Stimulated activated CD4-positive, alpha-beta T cell treated with anti-CD3 and anti-CD28 coated beads, TNF-alpha, amount 100 ng/mL, for 4 hours (primary cell): Measurements from ENCODE around the gene ETS2.

Experiments
- DNase-seq, 3 experiments: peaks; one replicate each; pipeline ENCODE4 v3.0.0-alpha.2; 2020; ENCODE audit warnings: low read depth in 3 of 3

Gene ETS2

GRCh38 chr21:38777531-38777930, 28.2 kb upstream of the ETS2 start:
- DNase-seq, result no peak

DNA sequence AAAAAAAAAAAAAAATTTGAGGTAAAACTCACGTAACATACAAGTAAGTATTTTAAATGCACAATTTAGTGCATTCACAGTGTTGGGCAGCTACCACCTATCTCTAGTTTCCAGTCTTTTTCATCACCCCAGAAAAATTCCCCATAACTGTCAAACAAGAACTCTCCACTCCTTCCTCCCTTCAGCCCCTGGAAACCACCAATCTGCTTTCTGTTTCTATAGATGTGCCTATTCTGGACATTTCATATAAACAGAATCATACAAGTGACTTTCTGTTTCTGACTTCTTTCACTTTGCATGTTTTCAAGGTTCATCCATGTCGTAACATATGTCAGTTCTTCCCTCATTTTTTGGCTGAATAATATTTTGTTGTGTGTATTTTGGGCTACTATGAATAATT, 24.9 kb upstream of the ETS2 start:
- DNase-seq, result no peak

DNA sequence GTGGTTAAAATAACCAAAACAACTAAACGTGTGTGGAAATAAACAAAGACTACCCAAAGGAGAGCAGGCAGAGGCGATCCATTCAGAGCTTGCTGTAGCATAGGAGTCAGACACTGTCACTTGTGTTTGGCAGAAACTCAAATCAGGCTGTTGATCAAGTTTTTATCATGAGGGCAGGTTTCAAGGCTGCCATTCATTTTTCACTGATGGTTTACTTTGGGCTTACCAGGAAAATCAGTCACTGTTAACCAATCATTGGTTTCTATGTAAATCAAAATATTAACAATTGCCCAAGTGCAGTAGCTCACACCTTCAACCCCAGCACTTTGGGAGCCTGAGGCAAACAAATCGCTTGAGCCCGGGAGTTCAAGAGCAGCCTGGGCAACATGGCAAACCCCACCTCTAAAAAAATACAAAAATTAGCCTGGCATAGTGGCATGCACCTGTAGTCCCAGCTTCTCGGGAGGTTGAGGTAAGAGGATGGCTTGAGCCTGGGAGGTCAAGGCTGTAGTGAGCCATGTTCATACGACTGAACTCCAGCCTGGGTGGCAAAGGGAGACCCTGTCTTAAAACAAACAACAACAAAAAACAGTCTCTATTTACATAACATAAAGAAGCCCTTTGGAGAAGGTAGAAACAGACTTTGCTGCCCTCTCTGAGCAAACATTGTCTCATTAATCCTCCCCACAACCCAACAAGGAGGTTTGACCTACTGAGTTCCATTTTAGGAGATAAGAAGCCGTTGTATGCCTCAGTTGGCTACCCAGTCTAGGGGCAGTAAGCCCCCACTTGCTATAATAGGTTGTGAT, 21.1 kb upstream of the ETS2 start:
- no peak for DNase-seq

DNA sequence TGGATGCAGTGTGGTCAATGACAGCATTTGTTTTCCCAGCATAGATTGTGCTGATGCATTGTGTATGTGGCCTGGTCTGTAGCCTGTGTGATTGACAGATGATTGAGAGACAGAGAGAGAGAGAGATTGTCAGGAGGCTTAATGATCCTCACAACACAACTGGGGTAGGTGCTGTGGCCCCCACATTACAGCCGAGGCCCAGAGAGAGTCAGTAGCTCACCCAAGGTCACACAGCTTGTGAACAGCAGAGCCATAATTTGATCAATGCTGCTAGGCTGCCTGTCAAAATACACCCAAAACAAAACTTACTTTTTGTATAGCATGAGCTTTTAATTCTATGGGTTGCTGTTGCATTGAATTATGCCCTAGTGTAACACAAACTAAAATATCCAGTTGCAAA, 20.2 kb upstream of the ETS2 start:
- no peak for DNase-seq

- DNase-seq, result no peak
Measured at GRCh38 chr21:38787016-38787415, 18.7 kb upstream of the ETS2 start.

- DNase-seq, result no peak
Measured at GRCh38 chr21:38787461-38788274, 18.1 kb upstream of the ETS2 start.

GRCh38 chr21:38788275-38788905, 17.3 kb upstream of the ETS2 start:
- DNase-seq, result no peak

DNA sequence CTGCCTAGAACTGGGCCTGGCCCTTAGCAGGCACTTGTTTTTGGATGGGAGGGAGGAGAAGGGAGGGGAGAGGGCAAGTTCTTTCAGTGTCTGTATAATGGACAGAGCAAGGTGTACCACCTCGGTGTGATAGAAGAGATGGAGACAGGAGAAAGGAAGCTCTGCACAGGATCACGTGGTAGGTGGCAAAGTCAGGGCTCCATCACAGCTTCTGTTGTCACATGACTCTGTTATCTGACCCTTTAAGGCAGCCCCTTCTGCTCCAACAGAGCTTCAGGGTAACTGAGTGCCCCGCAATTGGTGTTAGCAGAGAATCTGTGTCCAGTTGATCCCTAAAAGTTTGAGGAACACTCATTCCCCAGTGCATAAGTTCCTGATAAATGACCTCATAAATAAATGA, 16.5 kb upstream of the ETS2 start:
- DNase-seq, result no peak

DNA sequence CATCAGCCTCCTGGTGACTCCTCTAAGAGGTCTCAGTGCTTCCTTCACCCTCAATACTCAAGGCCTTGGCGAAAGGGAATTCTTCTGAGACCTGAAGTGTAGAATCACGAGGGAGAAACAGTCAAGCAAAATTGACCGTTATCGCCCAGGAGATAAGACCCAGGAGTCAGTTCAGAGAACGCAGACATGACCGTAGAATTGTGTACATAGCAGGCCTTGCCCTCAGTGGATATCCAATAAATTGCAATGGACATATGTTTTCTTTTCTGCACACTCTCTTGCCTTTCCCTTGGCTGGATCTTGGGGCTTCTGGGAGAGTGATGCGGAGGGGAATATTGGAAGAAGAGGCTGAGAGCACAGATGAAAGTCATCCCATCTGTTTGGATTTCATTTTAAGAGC, 15.7 kb upstream of the ETS2 start:
- DNase-seq, result no peak

GRCh38 chr21:38790961-38791360, 14.8 kb upstream of the ETS2 start:
- DNase-seq, result no peak

DNA sequence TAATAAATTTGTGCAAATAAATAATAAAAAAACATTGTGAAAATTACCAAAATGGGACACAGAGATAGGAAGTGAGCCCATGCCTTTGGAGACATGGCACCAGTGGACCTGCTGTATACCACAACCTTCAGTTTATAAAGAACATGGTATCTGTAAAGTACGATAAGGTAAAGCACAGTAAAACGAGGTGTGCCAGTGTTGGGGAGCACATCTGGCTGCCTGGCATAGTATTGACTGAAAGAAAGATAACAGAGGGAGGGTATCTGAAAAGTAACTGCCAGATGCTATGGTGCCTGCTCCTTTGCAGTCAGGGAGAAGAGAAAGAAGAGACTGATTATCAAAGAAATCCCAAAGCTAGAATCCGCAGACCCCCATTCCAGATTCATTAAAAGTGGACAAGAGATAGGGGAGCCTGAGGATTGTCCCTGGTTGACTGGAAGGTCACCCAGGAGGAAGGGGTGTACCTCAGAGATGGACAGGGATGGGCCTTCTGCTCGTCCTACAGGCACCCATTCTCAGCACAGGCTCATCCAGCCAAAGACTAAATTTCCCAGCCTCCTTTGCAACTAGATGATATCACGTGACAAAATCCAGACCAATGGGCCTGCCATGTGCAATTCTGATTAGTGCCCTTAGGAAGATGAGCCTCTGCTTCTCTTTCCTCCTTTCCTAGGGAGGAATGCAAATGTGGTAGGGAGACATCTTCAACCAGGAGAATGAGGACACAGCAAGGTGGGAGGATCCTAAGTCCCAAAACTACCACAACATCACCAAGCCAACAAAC, 12.9 kb upstream of the ETS2 start:
- DNase-seq, result no peak

DNA sequence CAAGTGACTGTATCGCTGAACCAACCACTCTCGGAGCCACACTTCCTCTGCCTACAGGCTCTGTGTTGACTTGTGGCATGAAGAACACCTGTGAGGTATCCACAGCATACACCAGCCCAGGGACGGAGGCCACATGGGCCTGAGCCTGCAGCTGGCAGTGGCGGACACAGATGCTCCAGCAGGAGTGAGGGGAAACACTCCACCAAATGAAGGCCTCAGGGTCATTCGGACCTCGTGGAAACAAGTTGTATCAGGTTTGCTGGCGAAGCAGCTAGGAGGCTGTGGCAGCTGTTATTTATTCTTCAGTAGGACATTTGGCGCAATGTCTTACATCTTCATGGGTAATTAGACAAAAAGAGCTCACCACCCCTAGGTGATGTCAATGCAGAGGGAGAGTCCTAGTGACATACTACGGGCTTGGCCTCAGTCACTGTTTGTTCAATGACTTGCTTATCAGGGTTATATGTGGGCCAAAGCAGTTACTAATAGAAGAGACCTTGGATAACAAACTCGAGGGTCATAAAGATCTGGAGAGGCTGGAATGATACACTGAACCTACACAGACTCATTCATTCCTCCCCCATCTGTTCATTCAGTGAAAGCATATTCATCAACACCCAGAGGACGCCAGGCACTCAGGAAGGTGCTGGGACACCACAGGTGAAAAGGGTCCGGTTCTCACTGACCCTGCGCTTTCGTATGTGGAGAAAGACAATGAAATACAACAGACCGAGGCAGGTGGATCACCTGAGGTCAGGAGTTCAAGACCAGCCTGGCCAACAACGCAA, 11.6 kb upstream of the ETS2 start:
- no peak for DNase-seq

DNA sequence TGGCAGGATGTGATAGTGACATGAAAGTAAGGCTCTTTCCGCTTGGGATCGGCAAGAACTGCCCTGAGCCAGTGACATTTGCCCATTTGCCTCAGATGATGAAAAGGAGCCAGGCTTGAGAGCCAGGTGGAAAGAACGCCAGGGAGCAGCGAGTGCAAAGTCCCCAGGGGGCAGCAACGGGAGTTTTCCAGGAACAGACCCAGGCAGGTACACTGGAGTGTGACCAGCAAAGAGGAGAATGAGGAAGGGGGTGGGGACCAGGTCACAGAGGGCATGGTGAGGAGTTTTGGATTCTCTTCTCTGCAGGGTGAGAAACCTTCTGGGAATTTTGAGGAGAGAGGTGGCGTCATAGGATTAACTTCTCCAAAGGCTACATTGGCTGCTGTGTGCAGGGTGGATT, 10.8 kb upstream of the ETS2 start:
- no peak for DNase-seq

GRCh38 chr21:38795475-38795874, 10.3 kb upstream of the ETS2 start:
- DNase-seq, result no peak

DNA sequence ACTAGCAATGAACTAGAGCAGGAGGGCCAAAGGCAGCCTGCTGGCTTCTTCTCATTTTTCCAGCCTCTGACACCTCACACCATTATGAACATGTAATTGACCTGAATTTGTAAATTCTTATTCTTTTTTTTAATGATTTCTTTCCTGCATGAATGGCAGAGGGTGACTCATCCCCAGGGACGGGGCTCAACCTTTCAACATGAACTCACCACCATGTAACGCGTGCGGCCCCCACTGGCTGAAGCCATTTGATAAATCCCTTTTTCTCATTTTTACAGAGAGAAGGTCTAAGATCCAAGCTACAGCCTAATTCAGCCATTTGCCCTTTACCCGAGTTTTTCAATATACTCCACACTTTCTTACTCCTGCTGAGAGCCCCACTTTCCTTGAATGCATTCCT, 9.3 kb upstream of the ETS2 start:
- no peak for DNase-seq

DNA sequence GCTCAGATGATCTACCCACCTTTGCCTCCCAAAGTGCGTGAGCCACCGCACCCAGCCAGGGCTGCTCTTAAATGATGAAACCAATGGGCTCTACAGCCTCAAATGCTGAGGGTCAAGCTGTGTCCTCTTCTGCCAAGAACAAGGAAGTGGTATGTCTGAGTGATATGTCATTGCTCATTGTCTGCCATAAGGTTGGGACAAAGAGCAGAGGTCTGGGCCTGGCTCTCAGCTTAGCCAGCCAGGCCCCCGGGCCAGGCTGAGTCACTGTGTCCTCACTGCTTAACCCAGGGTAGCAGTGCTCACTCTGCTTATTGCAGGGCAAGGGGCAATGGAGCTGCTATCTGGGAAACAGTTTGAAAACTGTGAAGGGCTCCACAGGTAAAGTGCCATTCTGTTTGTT, 8.3 kb upstream of the ETS2 start:
- DNase-seq, result no peak

DNA sequence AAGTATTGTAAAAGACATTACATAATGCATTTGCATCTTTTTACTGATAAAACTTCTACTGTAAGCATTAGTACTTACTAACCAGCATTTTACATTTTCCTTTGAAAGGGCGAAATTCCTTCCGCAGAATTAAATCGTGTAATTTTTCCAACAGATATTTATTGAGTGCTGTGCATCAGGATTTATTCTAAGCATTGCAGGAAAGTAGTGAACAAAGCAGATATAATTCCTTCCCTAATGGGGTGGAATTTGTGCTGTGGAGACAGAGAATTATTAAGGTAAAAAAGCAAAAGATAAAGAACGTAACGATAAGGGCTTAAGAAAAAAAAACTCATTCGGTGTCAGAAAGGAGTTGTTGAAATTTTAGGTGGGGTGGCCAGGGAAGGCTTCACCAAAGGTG, 7.6 kb upstream of the ETS2 start:
- no peak for DNase-seq

GRCh38 chr21:38798481-38798882, 7.2 kb upstream of the ETS2 start:
- DNase-seq, result no peak

GRCh38 chr21:38800046-38800758, 5.5 kb upstream of the ETS2 start:
- no peak for DNase-seq

GRCh38 chr21:38800924-38801744, 4.6 kb upstream of the ETS2 start:
- no peak for DNase-seq
